ENCODE data around the gene ZNF70. TPM values are rescaled to one million over a fixed set of nuclear protein-coding genes. Genes with fewer than 3 reads are reported as not detected.

The ZNF70 gene
- total and polyA plus RNA-seq, 2 of the 13 experiments (the other 11 are each of a cell fraction or from before 2014, with no cell fraction given) = 0.62 to 3.6 TPM

DNA sequence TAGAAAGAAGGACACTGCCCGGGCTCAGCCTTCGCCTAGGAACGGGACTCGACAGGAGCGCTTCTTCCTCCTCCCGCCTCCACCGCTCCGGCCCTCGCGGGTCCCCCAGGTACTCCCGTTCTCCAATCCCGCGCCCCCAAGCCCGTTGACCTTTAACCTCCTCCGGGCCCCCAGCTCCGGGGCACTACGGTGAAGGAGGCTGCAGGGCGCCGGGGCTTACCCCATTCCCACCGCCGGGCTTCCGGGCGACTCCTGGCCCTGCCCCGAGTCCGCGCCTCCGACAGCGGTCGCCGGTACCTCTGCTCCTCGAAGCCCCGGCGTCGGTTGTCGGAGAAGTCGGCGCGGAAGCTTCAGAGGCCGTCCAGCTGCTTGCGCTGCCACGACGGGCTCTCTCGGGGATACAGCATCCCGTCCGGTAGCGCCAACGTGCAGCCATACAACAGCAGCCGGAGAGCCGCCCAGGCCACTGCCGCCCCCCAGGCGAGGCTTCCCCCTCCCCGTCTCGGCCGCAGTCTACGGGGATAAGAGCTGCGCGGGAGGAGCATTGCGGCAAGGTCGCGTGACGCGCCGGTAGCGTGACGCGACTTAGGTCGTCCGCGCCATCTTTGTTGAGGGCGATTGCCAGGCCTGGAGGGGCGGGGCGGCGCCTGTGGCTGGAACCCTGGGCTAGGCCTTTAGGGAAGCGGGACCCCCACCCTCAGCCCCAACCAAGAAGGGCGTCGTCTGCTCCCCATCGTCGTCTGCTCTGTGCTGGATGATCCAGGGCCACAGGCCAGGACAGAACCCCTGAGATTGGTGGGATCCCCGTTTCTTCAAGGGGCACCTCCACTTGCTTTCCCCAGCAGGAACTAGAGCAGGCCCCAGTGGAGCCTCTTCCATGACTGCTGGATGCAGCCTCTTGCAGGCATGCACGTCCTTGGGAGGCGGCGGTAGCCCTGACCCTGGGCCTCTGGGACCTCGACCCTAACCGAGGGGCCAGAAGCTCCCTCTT lies 33.8 kb downstream of the ZNF70 start (continued):
- TF ChIP-seq RBM39 (IDR thresholded peaks at IDR 0.05; ENCODE audit: low read depth, low read length, poor library complexity, severe bottlenecking) = peak; percentile 48
- peak; percentile 96 for TF ChIP-seq SAP130 (CRISPR knock-in tag; IDR thresholded peaks at IDR 0.05; ENCODE audit: low read depth)
- no peak for TF ChIP-seq RAD51 (IDR thresholded peaks at IDR 0.05; ENCODE audit: borderline replicate concordance)
- no peak for TF ChIP-seq TBL1XR1 (IDR thresholded peaks at IDR 0.05; ENCODE audit: borderline replicate concordance, low read length, partially characterized antibody)
- no peak; the same call in 1 of the 2 replicates for TF ChIP-seq RNF2 (conservative IDR thresholded peaks at IDR 0.05; ENCODE audit: low read depth)
- TF ChIP-seq DBP (CRISPR knock-in tag; IDR thresholded peaks at IDR 0.05; ENCODE audit: not compliant biosample characterization) = no peak
- no peak for TF ChIP-seq BCL6 (CRISPR knock-in tag; IDR thresholded peaks at IDR 0.05)
- TF ChIP-seq ZFP37 (CRISPR knock-in tag; IDR thresholded peaks at IDR 0.05; ENCODE audit: borderline replicate concordance) = peak; percentile 84; the same call in 1 of the 2 replicates
- TF ChIP-seq ATF7-NPFF (CRISPR knock-in tag; IDR thresholded peaks at IDR 0.05; ENCODE audit: low read depth) = peak; percentile 69; the same call in 1 of the 2 replicates
- TF ChIP-seq, protein P1, sequence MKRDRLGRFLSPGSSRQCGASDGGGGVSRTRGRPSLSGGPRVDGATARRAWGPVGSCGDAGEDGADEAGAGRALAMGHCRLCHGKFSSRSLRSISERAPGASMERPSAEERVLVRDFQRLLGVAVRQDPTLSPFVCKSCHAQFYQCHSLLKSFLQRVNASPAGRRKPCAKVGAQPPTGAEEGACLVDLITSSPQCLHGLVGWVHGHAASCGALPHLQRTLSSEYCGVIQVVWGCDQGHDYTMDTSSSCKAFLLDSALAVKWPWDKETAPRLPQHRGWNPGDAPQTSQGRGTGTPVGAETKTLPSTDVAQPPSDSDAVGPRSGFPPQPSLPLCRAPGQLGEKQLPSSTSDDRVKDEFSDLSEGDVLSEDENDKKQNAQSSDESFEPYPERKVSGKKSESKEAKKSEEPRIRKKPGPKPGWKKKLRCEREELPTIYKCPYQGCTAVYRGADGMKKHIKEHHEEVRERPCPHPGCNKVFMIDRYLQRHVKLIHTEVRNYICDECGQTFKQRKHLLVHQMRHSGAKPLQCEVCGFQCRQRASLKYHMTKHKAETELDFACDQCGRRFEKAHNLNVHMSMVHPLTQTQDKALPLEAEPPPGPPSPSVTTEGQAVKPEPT (CRISPR knock-in tag; IDR thresholded peaks at IDR 0.05; ENCODE audit: low read depth) = 0 out of 2 replicates have a peak, but pooled peaks have one; percentile 45
- TF ChIP-seq TMF1 (CRISPR knock-in tag; IDR thresholded peaks at IDR 0.05; ENCODE audit: low read depth) = peak; percentile 95
- TF ChIP-seq ZNF207 (IDR thresholded peaks at IDR 0.05; ENCODE audit: borderline replicate concordance) = no peak
- no peak for TF ChIP-seq ATF7 (IDR thresholded peaks at IDR 0.05)
- no peak for TF ChIP-seq ATF7 (CRISPR knock-in tag; IDR thresholded peaks at IDR 0.05)
- TF ChIP-seq ZIK1 (CRISPR knock-in tag; IDR thresholded peaks at IDR 0.05; ENCODE audit: borderline replicate concordance, low read depth) = peak; percentile 87
- TF ChIP-seq ZNF235 (CRISPR knock-in tag; IDR thresholded peaks at IDR 0.05; ENCODE audit: borderline replicate concordance) = peak; percentile 84; the same call in 1 of the 2 replicates
- TF ChIP-seq NR2F6 (IDR thresholded peaks at IDR 0.05) = peak; percentile 51
- peak; percentile 68; the same call in 1 of the 2 replicates for TF ChIP-seq NR2F6 (CRISPR knock-in tag; IDR thresholded peaks at IDR 0.05)
- TF ChIP-seq KLF6 (CRISPR knock-in tag; IDR thresholded peaks at IDR 0.05) = peak; percentile 43
- no peak for TF ChIP-seq ZNF660 (CRISPR knock-in tag; IDR thresholded peaks at IDR 0.05; ENCODE audit: borderline replicate concordance, low read depth)
- 0 out of 2 replicates have a peak, but pooled peaks have one; percentile 70 for TF ChIP-seq ZNF790 (CRISPR knock-in tag; IDR thresholded peaks at IDR 0.05; ENCODE audit: borderline replicate concordance)
- peak; percentile 55; the same call in 1 of the 2 replicates for TF ChIP-seq FOSL2 (CRISPR knock-in tag; IDR thresholded peaks at IDR 0.05)
- TF ChIP-seq TBP (CRISPR knock-in tag; IDR thresholded peaks at IDR 0.05) = no peak
- TF ChIP-seq ZSCAN9 (CRISPR knock-in tag; IDR thresholded peaks at IDR 0.05; ENCODE audit: borderline replicate concordance) = no peak; the same call in 1 of the 2 replicates
- TF ChIP-seq RXRB (CRISPR knock-in tag; IDR thresholded peaks at IDR 0.05; ENCODE audit: borderline replicate concordance) = no peak; the same call in 1 of the 2 replicates
- no peak; the same call in 1 of the 2 replicates for TF ChIP-seq ZBTB26 (CRISPR knock-in tag; IDR thresholded peaks at IDR 0.05; ENCODE audit: borderline replicate concordance)
- no peak for TF ChIP-seq ZFP36L2 (CRISPR knock-in tag; IDR thresholded peaks at IDR 0.05)
- TF ChIP-seq NCOA1 (CRISPR knock-in tag; IDR thresholded peaks at IDR 0.05) = 0 out of 2 replicates have a peak, but pooled peaks have one; percentile 9
